Stimulated activated CD4-positive, alpha-beta T cell treated with anti-CD3 and anti-CD28 coated beads, Interleukin-1b, Interleukin-23, amount 100 ng/mL, for 1 hour (primary cell): Measurements from ENCODE around the gene SRGAP1.
"Not testable (repeated sequence)": the region's sequence is repeated elsewhere in the genome, so short reads cannot be mapped to it uniquely, and the experiment has no call there.

ENCODE experiments used
- DNase-seq, 2 donors: peaks; one replicate each; pipeline ENCODE4 v3.0.0-alpha.2; 2020; ENCODE audit warnings: low read depth in 2 of 2

Gene SRGAP1

DNA sequence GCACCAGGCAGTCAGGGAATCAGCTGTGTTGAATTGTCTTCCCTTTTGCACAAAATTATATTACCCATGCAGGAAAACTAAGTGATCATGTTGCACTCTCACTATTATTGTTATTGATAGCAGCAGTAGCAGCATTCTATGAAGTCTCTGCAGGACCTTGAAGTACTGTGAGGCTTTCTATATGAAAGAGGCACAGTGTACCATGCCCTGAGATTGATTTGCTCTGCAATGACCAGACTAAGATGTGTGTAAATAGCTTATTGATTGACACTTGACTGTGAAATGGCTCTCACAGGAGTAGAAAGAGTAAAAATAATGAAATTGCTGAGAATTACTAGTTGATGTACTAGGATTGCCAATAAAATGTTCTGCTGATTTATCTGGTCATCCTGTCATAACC, 277.7 kb downstream of the SRGAP1 start:
- no peak for DNase-seq

DNA sequence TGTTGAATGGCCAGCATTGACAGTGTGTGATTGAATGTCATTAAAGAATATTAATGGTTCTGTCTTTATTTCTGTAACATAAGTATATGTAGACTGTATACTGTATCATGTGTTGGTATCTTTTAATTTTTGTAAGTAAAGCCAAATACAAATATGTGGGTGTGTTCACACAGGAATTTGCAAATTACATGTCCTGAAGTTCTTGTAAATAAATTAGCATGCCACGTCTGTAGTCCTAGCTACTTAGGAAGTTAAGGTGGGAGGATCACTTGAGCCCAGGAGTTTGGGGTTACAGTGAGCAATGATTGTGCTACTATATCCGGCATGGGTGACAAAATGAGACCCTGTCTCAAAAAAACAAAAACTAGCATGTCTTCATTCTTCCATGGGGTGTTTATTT, 278.5 kb downstream of the SRGAP1 start:
- DNase-seq = no peak

DNA sequence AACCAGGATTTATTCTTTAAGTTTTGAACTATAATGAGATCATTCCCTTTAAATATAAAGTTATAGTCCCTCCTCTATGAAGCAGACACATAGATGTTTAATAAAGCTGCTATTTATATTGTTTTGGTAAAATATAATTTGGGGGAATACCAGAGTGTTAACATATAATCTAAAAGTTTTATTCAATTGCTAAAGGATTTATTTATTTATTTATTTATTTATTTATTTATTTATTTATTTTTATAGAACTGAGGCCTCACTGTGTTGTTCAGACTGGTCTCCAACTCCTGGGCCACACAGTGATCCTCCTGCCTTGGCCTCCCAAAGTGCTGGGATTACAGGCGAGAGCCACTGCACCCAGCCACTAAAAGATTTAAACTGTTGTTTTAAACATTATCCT, 278.9 kb downstream of the SRGAP1 start:
- no peak for DNase-seq

DNA sequence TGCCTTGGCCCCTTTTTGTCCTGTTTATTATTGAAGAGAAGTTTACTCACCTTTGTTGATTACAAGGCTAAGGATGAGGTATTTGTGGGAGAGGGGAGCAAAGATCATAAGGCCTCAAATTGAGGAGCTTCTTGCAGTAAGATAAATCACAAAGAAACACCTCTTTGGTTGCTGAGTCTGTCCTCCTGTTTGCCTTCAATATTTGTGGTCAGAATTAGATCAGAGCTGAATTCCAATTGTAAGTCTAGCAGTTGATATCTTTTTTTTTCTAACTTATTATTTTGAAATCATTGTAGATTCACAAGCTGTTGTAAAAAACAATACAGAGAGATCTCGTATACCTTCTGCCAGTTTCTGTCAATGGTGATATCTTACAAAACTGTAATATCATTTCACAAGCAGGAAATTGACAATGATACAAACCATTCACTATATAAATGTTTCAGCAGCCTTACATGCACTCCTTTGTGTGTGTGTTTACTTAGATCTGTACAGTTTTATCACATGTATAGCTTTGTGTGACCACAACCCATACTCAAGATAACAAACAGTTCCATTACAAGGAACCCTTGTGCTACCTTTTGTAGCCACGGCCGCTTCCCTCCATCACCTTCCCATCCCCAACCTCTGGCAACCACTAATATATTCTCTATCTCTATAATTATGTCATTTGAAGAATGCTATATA, 280.2 kb downstream of the SRGAP1 start:
- DNase-seq = no peak

DNA sequence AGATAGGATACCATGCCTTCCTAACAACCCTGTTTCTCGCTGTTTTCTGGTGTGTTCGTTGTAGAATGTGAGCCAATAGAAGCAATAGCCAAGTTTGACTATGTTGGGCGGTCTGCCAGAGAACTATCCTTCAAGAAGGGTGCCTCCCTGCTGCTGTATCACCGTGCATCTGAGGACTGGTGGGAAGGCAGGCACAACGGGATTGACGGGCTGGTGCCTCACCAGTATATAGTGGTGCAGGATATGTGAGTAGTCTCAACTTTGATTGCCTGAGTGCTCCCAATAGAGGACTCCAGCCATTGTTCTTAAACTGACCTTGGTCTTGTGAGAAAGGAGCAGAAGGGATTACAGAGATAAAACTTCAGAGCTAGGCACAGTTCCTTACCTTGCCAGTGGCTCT, 281.4 kb downstream of the SRGAP1 start:
- no peak for DNase-seq

DNA sequence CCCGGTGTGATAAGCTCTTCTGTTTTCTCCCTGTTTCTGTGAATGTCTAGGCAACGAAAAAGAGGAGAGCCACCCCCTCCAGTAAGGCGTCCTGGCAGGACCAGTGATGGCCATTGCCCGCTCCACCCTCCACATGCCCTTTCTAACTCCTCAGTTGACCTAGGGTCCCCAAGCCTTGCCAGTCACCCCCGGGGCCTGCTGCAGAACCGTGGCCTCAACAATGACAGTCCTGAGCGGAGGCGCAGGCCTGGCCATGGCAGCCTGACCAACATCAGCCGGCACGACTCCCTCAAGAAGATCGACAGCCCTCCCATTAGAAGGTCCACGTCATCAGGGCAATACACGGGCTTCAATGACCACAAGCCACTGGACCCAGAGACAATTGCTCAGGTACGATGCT, 283.3 kb downstream of the SRGAP1 start:
- DNase-seq = no peak

DNA sequence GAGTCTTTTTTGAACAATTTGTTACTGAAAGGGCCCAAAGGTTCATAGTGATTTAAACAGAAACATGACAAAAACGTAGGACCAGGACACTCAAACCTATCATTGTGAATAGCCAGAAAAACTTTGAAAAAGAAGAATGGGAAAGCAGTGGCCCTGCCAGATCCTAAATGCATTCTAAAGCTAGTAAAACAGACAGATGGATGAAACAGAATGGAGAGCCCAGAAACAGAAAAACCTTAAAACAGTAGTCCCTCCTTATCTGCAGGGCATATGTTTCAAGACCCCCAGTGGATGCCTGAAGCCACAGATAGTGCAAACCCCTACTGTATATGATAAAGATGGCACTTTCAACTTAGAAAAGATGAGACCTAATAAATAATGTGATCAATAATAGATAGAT, 283.9 kb downstream of the SRGAP1 start:
- DNase-seq = no peak

DNA sequence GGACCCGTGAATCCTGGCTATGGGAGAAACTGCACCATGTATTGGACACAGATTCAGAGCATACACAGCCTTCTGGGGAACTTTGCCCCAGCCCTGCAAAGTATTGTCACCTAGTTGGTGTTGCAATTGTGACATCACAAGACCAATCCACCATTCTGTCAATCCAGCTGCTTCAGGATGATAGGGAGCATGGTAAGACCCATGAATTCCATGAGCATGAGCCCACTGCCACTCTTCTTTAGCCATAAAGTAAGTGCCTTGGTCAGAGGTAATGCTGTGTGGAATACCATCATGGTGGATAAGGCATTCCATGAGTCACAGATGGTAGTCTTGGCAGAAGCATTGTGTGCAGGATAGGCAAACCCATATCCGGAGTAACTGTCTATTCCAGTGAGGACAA, 286.0 kb downstream of the SRGAP1 start:
- DNase-seq = not testable (repeated sequence)

DNA sequence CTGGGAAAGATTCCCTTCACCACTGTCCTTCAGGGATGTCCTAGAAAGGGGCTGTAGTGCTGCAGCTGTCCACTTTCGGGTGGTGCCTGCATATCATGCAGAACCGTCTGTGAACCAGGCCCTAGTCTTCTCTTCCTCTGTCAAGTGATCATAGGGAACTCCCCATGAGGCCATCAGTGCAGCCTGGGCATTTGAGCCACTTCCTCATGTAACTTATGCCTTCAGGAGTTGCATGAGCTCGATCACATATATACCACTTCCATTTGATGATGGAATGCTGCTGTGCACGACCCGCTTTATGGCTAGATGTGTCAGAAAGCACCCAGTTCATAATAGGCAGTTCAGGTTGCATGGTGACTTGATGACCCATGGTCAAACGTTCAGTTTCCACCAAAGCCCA, 287.0 kb downstream of the SRGAP1 start:
- not testable (repeated sequence) for DNase-seq

DNA sequence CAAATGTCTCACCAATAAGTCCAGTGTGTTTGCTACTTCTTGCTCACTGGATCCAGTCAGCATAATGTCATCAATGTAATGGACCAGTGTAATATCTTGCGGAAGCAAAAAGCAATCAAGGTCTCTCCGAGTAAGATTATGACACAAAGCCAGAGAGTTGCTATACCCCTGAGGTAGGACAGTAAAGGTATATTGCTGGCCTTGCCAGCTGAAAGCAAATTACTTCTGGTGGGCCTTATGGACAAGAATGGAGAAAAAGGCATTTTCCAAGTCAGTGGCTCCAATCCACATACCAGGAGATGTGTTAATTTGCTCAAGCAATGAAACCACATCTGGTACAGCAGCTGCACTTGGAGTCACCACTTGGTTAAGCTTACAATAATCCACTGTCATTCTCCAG, 288.2 kb downstream of the SRGAP1 start:
- not testable (repeated sequence) for DNase-seq

DNA sequence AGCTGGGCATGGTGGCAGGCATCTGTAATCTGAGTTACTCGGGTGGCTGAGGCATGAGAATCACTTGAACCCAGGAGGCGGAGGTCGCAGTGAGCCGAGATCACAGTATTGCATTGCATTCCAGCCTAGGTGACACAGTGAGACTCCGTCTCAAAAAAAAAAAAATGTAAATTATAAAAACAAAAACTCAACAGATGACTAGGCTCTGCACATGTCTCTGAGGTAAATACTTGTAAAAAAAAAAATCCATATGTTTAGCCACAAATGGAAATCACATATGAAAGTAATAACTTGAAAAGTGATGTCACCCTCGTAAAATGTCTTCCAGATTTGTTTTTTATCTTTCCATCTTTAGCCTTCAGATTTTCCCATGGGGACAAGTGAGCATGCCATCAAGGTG, 292.6 kb downstream of the SRGAP1 start:
- no peak for DNase-seq

DNA sequence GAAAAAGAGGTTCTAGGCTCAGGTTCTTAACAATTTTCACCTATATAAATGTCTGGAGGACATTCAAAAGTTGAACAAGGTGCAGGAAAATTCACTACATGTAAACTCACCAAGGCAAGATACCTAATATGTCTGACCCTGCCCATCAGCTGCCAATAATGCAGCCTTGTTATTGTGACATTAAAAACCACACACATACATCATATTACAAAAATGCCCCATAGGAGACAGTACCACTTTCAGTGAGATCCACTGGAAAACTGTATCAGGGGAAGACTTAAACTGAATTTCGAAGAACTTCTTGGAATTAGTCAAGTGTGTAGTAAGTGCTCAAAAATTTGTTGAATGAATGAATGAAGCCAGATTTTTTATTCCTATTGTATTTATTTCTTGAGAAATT, 294.5 kb downstream of the SRGAP1 start:
- no peak for DNase-seq

DNA sequence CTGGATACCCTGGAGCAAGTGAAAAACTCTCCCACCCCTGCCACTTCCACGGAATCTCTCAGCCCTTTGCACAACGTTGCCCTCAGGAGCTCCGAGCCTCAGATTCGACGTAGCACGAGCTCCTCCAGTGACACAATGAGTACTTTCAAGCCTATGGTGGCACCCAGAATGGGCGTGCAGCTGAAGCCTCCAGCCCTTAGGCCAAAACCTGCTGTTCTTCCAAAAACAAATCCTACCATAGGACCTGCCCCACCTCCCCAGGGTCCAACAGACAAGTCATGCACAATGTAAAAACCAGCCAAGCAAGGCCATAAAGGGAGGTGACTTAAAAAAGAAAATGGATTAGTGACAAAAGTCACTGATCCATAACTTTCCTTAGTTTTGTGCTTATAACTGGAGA, 297.9 kb downstream of the SRGAP1 start:
- no peak for DNase-seq

DNA sequence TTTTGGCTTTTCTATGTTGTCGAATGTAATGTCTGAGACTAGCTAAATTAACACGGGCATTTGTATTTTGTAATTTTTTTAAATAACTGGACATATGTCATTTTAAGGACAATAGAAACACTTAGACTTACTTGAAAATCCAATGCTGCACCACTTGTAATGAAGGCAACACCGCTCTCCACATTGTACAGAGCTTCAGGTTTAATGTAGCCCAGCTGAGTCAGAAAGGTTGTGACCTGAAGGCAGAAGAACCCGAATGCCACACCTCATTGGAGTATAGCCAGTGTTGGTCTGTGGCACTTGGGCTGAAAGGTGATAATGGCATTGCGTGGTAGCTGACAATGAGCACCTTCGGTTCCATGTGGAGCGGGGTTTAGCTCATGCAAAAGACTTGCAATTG, 298.3 kb downstream of the SRGAP1 start:
- no peak for DNase-seq

DNA sequence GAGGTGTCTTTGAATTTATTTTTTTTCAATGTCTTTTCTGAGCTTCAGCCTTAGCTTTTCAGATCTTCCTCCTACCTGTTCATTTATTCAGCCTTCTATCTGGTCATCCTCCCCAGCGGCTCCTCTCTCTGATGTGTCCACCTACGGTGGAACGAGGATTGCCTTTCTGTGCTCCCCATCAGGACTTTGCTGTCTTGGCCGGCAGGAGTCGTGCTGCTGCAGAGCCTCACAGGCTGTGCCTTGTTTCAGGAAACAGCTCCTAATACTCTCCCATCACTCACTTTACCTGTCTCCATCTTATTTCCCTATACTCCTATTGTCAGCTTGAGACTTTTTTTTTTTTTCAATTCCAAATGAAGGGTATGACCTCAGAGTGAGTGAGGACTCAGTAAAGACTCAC, 300.7 kb downstream of the SRGAP1 start:
- no peak for DNase-seq

DNA sequence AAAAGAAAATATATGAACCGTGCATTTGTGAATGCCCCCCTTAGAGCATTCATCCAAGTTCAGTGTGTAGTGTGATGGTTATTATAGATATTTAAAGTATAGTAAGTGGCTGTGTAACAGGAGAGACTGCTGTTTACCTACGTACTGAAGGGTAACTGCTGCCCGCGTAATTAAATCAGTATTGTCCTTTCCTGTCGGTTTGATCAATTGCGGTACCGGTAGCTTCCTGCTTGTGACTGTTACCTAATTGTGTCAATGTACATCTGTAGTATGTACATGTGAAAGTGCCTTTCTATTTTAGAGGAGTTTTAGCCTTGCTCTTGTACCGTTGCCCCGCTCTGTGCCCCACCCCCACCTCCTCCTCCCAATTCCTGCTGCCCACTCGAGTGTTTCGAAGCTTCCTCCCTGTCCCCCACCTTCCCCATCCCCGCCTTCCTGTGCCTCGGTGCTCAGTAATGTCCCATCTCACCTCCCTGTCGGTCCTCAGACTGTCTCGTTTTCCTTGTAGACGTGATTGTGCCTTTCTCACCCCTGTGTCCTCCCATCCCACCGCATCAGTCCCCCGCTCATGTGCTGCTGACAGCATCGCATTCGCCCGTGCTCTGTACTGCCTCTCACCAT, 302.6 kb downstream of the SRGAP1 start:
- DNase-seq = no peak

DNA sequence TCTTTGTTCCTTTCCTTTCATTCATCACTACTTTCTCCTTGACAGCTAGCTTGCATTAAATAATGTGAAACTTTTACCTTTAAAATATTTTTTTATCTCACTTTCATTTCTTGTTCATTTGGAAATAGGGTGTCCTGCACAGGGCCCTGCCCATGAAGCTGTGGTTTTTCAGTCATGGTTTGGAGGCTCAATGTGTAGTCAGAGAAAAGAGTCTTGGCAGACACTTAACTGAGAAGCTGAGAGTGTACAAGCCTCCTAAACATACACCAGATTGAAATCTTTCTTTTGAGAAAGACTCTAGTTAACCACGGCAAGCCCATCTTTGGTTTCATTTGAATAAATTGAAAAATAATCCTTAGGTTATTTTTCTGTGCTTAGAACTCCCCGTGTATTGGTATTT, 303.4 kb downstream of the SRGAP1 start:
- DNase-seq = no peak

DNA sequence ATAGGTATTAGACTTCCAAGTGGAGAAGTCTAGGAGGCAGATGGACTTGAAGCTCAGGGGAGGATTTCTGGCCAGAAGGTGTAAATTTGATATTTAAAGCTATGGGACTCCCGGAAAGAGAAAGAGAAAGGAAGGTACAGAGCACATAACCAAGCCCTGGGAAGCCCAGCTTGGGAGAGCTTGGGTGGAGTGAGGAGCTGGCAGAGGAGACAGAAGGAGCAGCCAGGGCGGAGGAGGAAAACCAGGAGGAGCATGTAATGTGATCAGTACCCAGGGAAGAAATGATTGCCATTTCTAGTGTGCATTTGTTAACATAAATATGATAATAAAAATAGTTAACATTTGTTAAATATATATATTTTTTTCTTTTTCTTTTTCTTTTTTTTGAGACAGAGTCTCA, 310.2 kb downstream of the SRGAP1 start:
- no peak for DNase-seq

DNA sequence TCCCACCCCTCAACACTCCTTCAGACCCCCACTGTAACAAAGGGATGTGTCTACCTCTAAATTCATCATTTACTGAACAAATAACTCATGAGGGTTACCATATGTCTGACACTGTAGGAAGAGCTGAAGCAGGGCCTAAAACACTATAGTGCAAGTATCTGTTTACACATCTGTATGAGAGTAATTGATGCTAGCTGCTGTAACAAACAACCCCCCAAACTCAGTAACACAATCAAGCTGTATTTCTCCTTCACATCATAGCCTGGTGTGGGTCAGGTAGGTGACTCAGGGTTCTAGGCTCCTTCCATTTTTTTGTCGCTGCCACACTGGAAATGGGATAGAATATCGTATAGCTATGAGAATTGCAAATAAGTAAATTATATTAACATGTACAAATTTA, 312.6 kb downstream of the SRGAP1 start:
- DNase-seq = no peak

DNA sequence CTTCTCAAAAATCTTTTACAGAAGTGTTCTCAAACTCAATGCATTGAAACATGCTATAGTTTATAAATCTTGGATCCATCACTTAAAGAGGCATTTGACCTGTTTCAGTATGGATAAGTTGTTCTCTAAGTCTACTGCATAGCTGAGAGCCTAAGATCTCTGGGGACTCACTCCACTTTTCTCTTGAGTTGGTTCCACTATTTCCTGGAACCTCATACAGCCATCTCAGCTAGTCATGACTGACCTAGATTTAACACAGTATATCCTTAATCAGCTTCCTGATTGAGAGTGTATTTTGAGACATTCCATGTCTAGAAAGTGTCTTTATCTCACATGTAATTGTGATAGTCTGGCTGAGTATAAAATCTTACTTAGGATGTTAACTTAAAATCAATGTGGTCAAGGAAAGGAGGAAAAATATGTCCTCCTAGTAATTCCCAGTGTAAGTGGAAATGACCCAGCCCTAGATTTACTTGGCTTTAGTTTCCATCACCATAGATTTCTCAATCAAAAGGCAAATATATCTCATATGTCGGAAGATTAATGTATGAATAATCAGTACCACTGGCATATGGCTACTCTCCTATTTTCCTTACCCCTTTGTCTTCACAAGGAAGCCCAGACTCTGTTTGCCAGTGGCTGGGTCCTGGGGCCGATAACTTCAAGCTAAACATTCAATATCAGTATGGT, 315.7 kb downstream of the SRGAP1 start:
- DNase-seq = no peak

DNA sequence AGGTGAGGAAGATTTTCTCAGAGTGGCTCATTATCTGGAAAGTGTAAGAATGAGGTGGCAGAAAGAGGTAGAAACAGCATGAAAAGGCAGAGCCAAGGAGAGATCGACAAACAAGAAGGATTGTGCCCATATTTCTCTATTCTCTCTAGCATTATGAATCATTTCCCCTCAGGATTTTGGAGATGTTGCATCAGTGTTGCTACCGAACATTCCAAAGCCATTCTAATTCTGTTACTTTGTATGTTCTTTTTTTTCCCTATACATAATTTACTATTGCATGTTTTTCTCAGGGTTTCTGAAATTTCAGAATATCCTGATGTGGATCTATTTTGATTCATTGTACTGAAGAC, 316.2 kb downstream of the SRGAP1 start:
- no peak for DNase-seq

DNA sequence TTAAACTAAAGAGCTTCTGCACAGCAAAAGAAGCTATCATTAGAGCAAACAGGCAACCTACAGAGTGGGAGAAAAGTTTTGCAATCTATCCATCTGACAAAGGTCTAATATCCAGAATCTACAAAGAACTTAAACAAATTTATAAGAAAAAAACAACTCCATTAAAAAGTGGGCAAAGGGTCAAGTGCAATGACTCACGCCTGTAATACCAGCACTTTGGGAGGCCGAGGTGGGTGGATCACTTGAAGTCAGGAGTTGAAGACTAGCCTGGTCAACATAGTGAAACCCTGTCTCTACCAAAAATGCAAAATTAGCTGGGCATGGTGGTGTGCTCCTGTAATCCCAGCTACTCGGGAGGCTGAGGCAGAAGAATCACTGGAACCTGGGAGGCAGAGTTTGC, 322.1 kb downstream of the SRGAP1 start:
- not testable (repeated sequence) for DNase-seq

DNA sequence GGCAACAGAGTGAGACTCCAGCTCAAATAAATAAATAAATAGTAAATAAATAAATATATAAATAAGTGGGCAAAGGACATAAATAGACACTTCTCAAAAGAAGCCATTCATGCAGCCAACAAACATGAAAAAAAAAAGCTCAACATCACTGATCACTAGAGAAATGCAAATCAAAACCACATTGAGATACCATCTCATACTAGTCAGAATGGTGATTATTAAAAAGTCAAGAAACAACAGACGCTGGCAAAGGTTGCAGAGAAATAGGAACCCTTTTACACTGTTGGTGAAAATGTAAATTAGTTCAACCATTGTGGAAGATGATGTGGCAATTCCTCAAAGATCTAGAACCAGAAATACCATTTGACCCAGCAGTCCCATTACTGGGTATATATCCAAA, 322.5 kb downstream of the SRGAP1 start:
- not testable (repeated sequence) for DNase-seq
